DOHH2 (cell line): Measurements from ENCODE around the gene SHB.

Experiments used
- CTCF ChIP-seq: fragments of 200-600 bp; sonication (generic); IDR thresholded peaks from one replicate; pipeline ENCODE4 v1.5.1; 2014; ENCODE audit warnings: antibody characterized with exemption, mild to moderate bottlenecking, low read depth, low read length; ENCODE audit not compliant: poor library complexity, severe bottlenecking
- EZH2phosphoT487 ChIP-seq: fragments of 200-600 bp; sonication (generic); IDR thresholded peaks from 2 replicates; pipeline ENCODE4 v1.6.1; 2017; ENCODE audit warnings: borderline replicate concordance, mild to moderate bottlenecking, antibody characterized with exemption, low read length, moderate library complexity, mixed read lengths

GRCh38 chr9:37876376-37876775 lies 192.7 kb downstream of the SHB start:
- TF ChIP-seq CTCF (no peak), EZH2phosphoT487 (no peak)
